ENCODE results near the gene ASGR2. TPM values are rescaled to one million over a fixed set of nuclear protein-coding genes. Genes with fewer than 3 reads are reported as not detected.
"Not testable (repeated sequence)": the region's sequence is repeated elsewhere in the genome, so short reads cannot be mapped to it uniquely, and the experiment has no call there.

Gene ASGR2
- total RNA-seq, 2 donors from 2014 or later = 0.33 TPM; not detected in 1

DNA sequence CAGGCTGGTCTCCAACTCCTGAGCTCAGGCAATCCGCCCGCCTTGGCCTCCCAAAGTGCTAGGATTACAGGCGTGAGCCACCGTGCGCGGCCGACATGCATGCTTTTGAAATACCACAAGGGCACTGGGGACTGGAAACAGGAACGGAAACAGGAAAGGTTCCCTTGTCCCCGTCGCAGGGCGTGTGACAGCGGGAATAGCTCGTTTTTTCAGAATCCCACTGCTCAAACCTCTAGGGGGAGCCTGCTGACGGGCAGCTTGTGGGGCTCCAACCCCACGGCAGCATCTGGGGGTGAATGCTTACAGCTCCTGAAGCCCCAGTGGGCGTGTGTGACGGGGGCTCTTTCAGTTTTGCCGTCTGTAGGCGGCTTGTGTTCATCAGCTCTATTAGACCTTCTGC lies 18.8 kb upstream of the ASGR2 start:
- Mint-ChIP-seq H3K36me3 (no peaks in the 10 kb centered on the region), H3K27ac (peak overlapping the region in 1 of 2 donors; percentile 84), H3K9me3 (no peaks in the 10 kb centered on the region), H3K4me1 (ENCODE audit: low read depth in 2 of 2) (peaks cover 12 to 23% of the 10 kb centered on the region in 2 donors), H3K27me3 (peaks cover 9 to 10% of the 10 kb centered on the region in 2 donors), H3K4me3 (peak overlapping the region; percentile 41)
- ATAC-seq = peak in 1 of 2 donors; percentile 49
- no peak for DNase-seq (ENCODE audit: low spot score)

DNA sequence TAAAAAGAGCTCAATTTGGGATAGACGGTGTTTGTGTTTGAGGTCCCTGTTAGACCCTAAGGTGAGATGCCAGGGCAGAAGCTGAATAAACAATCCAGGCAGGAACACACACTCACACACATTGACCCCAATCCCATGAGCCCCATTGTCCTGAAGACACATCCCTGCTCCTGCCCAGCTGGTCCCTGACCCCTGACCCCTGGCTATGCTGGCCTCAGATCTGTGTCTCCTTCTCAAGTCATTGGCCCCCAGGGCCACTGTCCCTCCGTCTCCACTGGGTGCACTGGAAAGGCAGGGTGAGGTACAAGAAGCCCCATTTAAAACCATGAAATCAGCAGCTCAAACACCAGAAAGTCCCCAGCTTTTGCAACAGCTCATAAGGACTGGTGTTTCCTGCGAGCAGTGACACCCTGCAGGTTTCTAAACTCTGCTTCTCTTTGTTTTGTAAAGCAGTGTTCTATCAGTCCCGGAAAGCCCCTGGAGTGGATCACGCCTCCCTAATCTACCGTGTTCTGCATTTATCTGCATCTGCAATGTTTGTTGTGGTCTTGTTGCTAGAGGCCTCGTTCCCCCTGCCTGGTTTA lies 18.0 kb upstream of the ASGR2 start:
- peak; percentile 84 to 91 for ATAC-seq
- Mint-ChIP-seq H3K4me3 (peak overlapping the region; percentile 52), H3K9me3 (no peaks in the 10 kb centered on the region), H3K27ac (peak overlapping the region; percentile 46 to 84), H3K4me1 (ENCODE audit: low read depth in 2 of 2) (peaks cover 12 to 23% of the 10 kb centered on the region in 2 donors), H3K36me3 (no peaks in the 10 kb centered on the region), H3K27me3 (peaks cover 9 to 10% of the 10 kb centered on the region in 2 donors)
- DNase-seq (ENCODE audit: low spot score) = peak; percentile 71

DNA sequence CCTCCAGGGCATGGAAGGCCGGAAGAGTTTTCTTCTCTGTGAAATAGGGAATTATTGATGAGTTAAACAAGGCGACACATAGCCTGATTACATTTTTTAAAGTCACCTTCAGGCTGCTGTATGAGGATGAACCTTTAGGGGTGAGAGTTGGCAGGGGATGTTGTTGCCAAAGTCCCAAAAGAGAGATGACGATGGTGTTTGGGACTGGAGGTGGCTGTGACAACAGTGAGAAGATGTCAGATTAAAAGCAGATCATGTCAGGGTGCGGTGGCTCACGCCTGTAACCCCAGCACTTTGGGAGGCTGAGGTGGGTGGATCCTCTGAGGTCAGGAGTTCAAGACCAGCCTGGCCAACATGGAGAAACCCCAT lies 16.8 kb upstream of the ASGR2 start:
- Mint-ChIP-seq H3K9me3 (no peaks in the 10 kb centered on the region), H3K4me3 (peak overlapping the region; percentile 45), H3K36me3 (no peaks in the 10 kb centered on the region), H3K27me3 (peaks cover 8 to 9% of the 10 kb centered on the region in 2 donors), H3K4me1 (ENCODE audit: low read depth in 2 of 2) (peaks cover 12 to 23% of the 10 kb centered on the region in 2 donors), H3K27ac (peak overlapping the region; percentile 46 to 84)
- DNase-seq (ENCODE audit: low spot score) = no peak
- no peak for ATAC-seq

DNA sequence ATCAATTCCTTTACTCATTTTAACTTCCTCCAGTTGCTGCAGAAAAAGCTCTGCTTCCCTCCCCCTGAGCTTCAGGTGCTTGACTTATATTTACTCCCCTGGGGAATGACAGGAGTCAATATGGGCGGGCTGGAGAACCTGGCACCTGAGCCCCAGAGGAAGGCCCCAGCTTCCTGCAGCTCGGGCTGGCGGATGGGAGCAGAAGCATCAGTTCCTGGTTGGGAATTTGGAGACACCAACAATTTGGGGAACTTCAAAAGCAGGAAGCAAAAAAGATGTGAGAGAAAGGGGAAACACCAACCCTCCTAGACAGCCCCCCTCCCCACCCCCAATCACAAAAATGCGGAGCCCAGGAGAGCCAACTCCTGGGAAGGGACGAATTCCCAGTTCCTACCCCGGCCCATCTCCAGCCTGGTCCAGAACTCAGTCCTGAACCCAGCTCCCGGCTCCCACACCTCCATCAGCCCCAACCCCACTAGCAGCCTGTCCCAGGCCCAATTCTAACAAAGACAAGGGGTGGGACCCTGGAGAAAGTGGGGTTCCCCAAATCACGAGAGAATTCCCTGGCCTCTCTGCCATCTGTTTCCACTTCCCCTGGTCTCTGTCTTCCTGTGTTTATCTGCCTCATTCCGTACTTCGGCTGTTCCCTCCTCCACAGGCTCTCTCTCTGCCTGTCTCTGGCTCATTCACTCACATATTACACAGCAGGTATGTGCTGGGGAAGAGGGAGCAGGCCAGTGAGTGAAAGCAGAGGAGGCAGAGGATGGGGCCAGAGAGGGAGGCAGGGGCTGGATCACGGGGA lies 16.2 kb upstream of the ASGR2 start:
- DNase-seq (ENCODE audit: low spot score) (no peak), ATAC-seq (no peak)
- peaks cover 5 to 9% of the 10 kb centered on the region in 2 donors for H3K27me3 Mint-ChIP-seq
- no peaks in the 10 kb centered on the region for H3K9me3 Mint-ChIP-seq
- peaks cover 12 to 23% of the 10 kb centered on the region in 2 donors for H3K4me1 Mint-ChIP-seq (ENCODE audit: low read depth in 2 of 2)
- peak overlapping the region; percentile 46 to 84 for H3K27ac Mint-ChIP-seq
- no peaks in the 10 kb centered on the region for H3K36me3 Mint-ChIP-seq
- H3K4me3 Mint-ChIP-seq = peak overlapping the region; percentile 45

DNA sequence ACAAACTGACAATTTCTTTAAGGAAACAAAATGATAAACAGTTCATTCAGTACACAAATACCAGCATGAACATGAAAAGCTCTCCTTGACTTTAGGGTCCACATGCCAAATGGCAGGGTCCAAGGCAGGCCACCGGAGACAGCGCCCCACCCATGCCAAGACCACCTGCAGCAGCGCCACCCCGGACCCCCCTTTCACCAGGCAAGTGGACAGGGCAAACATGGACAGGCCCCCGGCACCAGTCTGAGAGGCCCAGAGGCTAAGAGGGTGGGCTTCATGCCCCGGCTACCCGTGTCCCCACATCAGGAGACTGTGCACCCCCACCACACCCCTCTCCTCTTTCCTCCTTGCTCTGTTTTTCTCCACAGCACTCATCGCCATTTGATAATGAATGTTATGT lies 14.7 kb upstream of the ASGR2 start:
- peaks cover 12 to 23% of the 10 kb centered on the region in 2 donors for H3K4me1 Mint-ChIP-seq (ENCODE audit: low read depth in 2 of 2)
- H3K36me3 Mint-ChIP-seq = no peaks in the 10 kb centered on the region
- no peak for ATAC-seq
- H3K27me3 Mint-ChIP-seq = peaks cover 5 to 9% of the 10 kb centered on the region in 2 donors
- DNase-seq (ENCODE audit: low spot score) = no peak
- H3K27ac Mint-ChIP-seq = no peak overlapping the region
- H3K9me3 Mint-ChIP-seq = no peaks in the 10 kb centered on the region
- no peak overlapping the region for H3K4me3 Mint-ChIP-seq

DNA sequence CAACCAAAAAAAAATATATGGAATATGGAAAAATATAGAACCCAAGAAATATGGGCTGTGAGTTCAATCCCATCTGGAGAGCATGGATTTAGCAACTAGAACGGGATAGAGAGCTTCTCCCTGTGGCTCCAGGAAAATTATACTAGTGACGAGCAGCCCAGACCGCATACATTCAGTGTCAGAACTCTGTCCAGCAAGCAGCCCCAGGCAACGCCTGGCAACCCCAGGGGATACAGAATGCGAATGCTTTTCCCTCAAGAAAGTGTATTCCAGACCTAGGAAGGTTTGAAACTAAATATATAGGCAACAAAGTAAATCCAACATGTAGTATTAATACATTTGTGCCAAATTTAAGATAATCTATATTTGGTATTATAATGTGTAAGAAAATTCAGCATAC lies 13.5 kb upstream of the ASGR2 start:
- Mint-ChIP-seq H3K36me3 (no peaks in the 10 kb centered on the region), H3K27me3 (peaks cover 7 to 9% of the 10 kb centered on the region in 2 donors), H3K4me1 (ENCODE audit: low read depth in 2 of 2) (peaks cover 9 to 19% of the 10 kb centered on the region in 2 donors), H3K27ac (no peak overlapping the region), H3K4me3 (no peak overlapping the region), H3K9me3 (no peaks in the 10 kb centered on the region)
- ATAC-seq (no peak), DNase-seq (ENCODE audit: low spot score) (no peak)

DNA sequence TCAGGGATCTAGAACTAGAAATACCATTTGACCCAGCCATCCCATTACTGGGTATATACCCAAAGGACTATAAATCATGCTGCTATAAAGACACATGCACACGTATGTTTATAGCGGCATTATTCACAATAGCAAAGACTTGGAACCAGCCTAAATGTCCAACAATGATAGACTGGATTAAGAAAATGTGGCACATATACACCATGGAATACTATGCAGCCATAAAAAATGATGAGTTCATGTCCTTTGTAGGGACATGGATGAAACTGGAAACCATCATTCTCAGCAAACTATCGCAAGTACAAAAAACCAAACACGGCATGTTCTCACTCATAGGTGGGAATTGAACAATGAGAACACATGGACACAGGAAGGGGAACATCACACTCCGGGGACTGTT lies 12.9 kb upstream of the ASGR2 start:
- H3K4me1 Mint-ChIP-seq (ENCODE audit: low read depth in 2 of 2) = peaks cover 4 to 13% of the 10 kb centered on the region in 2 donors
- H3K9me3 Mint-ChIP-seq; H3K36me3 Mint-ChIP-seq; ATAC-seq; H3K4me3 Mint-ChIP-seq; DNase-seq (ENCODE audit: low spot score); H3K27me3 Mint-ChIP-seq: not testable (repeated sequence)
- peak overlapping the region in 1 of 2 donors; percentile 4 for H3K27ac Mint-ChIP-seq

DNA sequence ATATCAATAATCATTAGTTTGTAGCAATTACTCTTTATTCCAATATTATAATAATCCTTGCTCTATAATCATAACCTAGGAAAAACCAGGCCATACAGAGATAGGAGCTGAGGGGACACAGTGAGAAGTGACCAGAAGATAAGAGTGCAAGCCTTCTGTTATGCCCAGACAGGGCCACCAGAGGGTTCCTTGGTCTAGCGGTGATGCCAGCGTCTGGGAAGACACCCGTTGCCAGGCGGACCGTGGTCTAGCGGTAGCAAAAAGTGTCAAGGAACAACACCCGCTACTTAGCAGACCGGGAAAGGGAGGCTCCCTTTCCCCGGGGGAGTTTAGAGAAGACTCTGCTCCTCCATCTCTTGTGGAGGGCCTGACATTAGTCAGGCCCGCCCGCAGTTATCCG lies 11.8 kb upstream of the ASGR2 start:
- H3K4me1 Mint-ChIP-seq (ENCODE audit: low read depth in 2 of 2); H3K27ac Mint-ChIP-seq; DNase-seq (ENCODE audit: low spot score); H3K4me3 Mint-ChIP-seq; H3K27me3 Mint-ChIP-seq; ATAC-seq; H3K9me3 Mint-ChIP-seq; H3K36me3 Mint-ChIP-seq: not testable (repeated sequence)

DNA sequence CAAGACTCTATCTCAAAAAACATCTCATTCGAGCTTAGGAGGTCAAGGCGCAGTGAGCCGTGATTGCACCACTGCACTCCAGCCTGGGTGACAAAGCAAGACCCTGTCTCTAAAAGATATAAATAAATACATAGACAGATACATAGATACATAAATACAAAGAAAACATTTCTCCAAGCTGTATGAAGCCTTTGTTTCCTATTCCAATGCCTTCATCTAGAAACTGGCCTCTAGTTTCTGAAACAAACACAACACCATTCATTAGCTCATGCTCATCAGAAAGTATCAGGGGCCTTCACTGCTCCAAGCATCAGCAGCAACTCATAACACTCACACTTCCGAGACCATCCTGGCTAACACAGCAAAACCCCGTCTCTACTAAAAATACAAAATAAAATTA lies 10.3 kb upstream of the ASGR2 start:
- no peak for ATAC-seq
- Mint-ChIP-seq H3K4me3 (no peak overlapping the region), H3K4me1 (ENCODE audit: low read depth in 2 of 2) (peaks cover 4 to 6% of the 10 kb centered on the region in 2 donors), H3K9me3 (no peaks in the 10 kb centered on the region), H3K27ac (no peak overlapping the region), H3K36me3 (no peaks in the 10 kb centered on the region), H3K27me3 (peaks cover 11 to 13% of the 10 kb centered on the region in 2 donors)
- no peak for DNase-seq (ENCODE audit: low spot score)

DNA sequence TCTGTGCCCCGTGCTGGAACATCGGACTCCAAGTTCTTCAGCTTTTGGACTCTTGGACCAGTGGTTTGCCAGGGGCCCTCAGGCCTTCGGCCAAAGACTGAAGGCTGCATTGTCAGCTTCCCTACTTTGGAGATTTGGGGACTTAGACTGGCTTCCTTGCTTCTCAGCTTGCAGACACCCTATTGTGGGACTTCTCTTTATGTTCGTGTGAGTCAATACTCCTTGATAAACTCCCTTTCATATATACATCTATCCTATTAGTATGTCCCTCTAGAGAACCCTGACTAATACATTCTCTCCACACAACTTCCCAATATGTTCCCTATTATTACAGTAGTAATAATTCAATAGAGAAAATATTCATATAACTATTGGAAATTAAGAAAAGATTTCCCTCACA lies 9.2 kb upstream of the ASGR2 start:
- ATAC-seq (no peak), DNase-seq (ENCODE audit: low spot score) (no peak)
- H3K27me3 Mint-ChIP-seq = peaks cover 18 to 19% of the 10 kb centered on the region in 2 donors
- peaks cover 4 to 6% of the 10 kb centered on the region in 2 donors for H3K4me1 Mint-ChIP-seq (ENCODE audit: low read depth in 2 of 2)
- H3K27ac Mint-ChIP-seq = no peak overlapping the region
- H3K9me3 Mint-ChIP-seq = no peaks in the 10 kb centered on the region
- H3K36me3 Mint-ChIP-seq = no peaks in the 10 kb centered on the region
- H3K4me3 Mint-ChIP-seq = no peak overlapping the region

DNA sequence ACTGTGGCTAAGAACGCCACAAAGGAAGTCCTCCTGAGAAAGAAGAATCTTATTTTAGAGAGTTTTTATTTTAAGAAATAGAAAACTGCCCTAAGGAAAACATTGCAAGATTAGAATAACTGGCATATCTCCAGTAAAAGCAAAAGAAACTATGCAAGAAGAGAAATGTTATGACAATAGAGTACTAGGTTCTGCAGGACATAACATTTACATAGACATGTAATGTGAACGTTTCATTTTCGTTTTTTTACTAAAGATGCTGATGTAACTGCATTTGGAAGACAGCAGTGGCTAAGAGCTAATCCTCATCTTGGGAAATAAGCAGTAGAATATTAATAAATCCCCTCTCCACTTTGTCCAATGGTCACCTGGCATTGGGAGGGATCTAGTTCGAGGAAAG lies 7.8 kb upstream of the ASGR2 start:
- Mint-ChIP-seq H3K36me3 (no peaks in the 10 kb centered on the region), H3K9me3 (no peaks in the 10 kb centered on the region), H3K27me3 (peaks cover 18 to 19% of the 10 kb centered on the region in 2 donors), H3K4me1 (ENCODE audit: low read depth in 2 of 2) (peaks cover 4 to 6% of the 10 kb centered on the region in 2 donors), H3K27ac (no peak overlapping the region), H3K4me3 (no peak overlapping the region)
- no peak for DNase-seq (ENCODE audit: low spot score)
- ATAC-seq = no peak

DNA sequence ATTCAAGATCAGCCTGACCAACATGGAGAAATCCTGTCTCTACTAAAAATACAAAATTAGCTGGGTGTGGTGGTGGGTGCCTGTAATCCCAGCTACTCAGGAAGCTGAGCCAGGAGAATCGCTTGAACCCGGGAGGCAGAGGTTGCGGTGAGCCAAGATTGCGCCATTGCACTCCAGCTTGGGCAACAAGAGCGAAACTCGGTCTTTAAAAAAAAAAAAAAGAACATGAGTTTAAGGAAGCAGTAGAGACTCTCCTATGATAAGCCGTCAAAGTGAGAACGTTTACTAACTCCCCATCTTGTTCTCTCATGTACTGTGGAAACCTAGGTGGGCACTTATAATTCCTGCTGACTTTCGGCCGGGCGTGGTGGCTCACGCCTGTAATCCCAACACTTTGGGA lies 6.0 kb upstream of the ASGR2 start:
- not testable (repeated sequence) for DNase-seq (ENCODE audit: low spot score); H3K9me3 Mint-ChIP-seq; H3K4me1 Mint-ChIP-seq (ENCODE audit: low read depth in 2 of 2); H3K36me3 Mint-ChIP-seq; ATAC-seq
- peaks cover 18 to 19% of the 10 kb centered on the region in 2 donors for H3K27me3 Mint-ChIP-seq
- H3K4me3 Mint-ChIP-seq = peak overlapping the region; percentile 39
- H3K27ac Mint-ChIP-seq = peak overlapping the region in 1 of 2 donors; percentile 47

DNA sequence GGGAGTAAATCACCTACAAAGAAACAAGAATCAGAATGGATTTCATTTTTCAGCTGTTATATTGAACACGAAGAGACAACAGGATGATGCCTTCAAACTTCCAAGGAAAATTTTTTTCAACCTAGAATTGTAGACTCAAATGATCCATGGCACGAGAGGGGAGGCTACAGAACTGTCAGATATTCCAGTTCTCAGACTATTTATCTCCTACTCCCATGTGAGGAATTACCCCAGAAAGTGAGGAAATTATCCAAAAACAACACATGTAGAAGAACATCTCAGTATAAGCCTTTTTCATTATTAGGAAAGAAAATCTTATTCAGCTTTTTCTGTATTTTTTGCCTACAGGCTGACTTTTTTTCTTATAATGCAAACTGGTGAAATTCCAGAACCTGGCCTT lies 5.5 kb upstream of the ASGR2 start:
- Mint-ChIP-seq H3K4me3 (no peak overlapping the region), H3K36me3 (no peaks in the 10 kb centered on the region), H3K27me3 (peaks cover 18 to 19% of the 10 kb centered on the region in 2 donors), H3K4me1 (ENCODE audit: low read depth in 2 of 2) (peaks cover 6% of the 10 kb centered on the region in 2 donors), H3K27ac (no peak overlapping the region), H3K9me3 (no peaks in the 10 kb centered on the region)
- no peak for DNase-seq (ENCODE audit: low spot score)
- ATAC-seq = no peak

DNA sequence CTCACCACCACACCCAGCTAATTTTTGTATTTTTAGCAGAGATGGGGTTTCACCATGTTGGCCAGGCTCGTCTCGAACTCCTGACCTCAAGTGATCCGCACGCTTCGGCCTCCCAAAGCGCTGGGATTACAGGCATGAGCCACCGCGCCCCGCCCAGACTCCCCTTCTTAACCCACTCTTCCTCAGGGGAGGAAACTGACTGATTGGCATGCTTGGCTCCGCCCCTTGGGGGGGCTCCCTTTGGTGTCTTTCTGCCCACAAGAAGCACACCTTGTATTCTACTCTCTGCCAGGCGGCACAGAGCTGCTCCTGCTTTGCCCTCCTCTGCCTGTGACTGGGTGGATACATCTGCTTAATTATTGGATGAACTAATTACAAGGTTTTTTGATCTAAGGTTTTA lies 4.7 kb upstream of the ASGR2 start:
- Mint-ChIP-seq H3K4me3 (no peak overlapping the region), H3K36me3 (no peaks in the 10 kb centered on the region), H3K27me3 (peaks cover 18 to 19% of the 10 kb centered on the region in 2 donors), H3K4me1 (ENCODE audit: low read depth in 2 of 2) (peaks cover 9 to 11% of the 10 kb centered on the region in 2 donors), H3K27ac (no peak overlapping the region), H3K9me3 (no peaks in the 10 kb centered on the region)
- no peak for DNase-seq (ENCODE audit: low spot score)
- no peak for ATAC-seq
